ENCODE results near the gene PIEZO1. TPM values are rescaled to one million over a fixed set of nuclear protein-coding genes. Genes with fewer than 3 reads are reported as not detected.

The PIEZO1 gene
- total and polyA plus RNA-seq, 2 donors (not counting 1 experiment from before 2014, with no cell fraction given) = 94.5 to 313 TPM

DNA sequence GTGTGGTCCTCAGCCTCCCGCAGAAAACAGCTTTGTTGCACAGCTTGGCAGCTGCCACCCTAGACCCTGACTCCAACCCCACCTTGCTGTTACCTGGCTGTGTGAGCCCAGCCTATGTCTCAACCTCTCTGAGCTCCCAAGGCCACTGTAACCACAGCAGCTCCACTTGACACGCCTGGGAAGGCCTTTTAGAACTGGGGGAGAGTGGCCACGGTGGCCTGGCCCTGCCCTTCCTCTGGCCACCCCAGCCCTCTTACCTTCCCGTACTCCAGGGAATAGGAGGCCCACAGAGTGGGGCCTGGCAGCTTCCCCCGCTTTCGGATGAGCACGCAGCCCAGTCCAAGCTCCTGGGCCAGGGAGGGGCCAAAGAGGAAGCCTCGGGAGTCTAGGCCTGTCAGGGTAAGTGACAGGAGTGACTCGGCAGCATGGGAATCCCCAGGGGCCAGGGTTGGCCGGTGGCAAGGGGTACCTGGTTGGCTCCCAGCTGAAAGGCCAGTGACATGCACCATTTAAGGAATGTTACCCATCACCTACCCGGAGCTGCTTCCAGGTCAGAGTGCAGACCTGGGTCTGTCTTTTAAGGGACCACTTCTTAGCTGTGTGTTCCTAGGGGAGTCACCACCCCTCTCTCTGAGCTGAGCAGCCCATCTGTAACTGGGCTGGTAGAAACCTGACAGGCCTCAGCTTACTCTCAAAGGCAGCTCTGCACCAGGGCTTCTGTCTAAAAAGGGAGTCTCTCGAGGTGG is 25.3 kb upstream of the PIEZO1 start:
- H3K27ac ChIP-seq (ENCODE audit: insufficient read depth, low read length) = peak overlapping the region; percentile 88
- H3K9me3 ChIP-seq (ENCODE audit: control insufficient read depth, insufficient read depth, low read depth, low read length) = no peaks in the 10 kb centered on the region
- H3K79me2 ChIP-seq (ENCODE audit: control insufficient read depth, insufficient read depth, low read length) = peaks cover 23% of the 10 kb centered on the region
- H3K4me3 ChIP-seq (replicated peaks in 1 of 4; ENCODE audit: control extremely low read depth in 1 of 4, insufficient read depth in 1 of 4, low read depth in 3 of 4, low read length in 4 of 4) = peak overlapping the region; percentile 61 to 75 (median 72)
- H3K4me1 ChIP-seq (ENCODE audit: control insufficient read depth, extremely low read depth, insufficient read depth, low read length) = peaks cover 15% of the 10 kb centered on the region
- H3K27me3 ChIP-seq (ENCODE audit: control insufficient read depth, insufficient read depth, low read length) = no peaks in the 10 kb centered on the region
- H3K9ac ChIP-seq (ENCODE audit: insufficient read depth, low read length) = peak overlapping the region; percentile 91
- peaks cover 22% of the 10 kb centered on the region for H3K36me3 ChIP-seq (ENCODE audit: control insufficient read depth, insufficient read depth, low read length)
- no peak overlapping the region for H2AFZ ChIP-seq (ENCODE audit: low read length)
- TF ChIP-seq, protein P1, sequence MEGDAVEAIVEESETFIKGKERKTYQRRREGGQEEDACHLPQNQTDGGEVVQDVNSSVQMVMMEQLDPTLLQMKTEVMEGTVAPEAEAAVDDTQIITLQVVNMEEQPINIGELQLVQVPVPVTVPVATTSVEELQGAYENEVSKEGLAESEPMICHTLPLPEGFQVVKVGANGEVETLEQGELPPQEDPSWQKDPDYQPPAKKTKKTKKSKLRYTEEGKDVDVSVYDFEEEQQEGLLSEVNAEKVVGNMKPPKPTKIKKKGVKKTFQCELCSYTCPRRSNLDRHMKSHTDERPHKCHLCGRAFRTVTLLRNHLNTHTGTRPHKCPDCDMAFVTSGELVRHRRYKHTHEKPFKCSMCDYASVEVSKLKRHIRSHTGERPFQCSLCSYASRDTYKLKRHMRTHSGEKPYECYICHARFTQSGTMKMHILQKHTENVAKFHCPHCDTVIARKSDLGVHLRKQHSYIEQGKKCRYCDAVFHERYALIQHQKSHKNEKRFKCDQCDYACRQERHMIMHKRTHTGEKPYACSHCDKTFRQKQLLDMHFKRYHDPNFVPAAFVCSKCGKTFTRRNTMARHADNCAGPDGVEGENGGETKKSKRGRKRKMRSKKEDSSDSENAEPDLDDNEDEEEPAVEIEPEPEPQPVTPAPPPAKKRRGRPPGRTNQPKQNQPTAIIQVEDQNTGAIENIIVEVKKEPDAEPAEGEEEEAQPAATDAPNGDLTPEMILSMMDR (conservative IDR thresholded peaks at IDR 0.05 in 1 of 2, IDR thresholded peaks at IDR 0.05 in 1 of 2; ENCODE audit: low read depth in 1 of 2, low read length in 2 of 2) = no peak
- TF ChIP-seq EZH2 (IDR thresholded peaks at IDR 0.05; ENCODE audit: low read length, missing control alignments) = no peak
- no peak for DNase-seq (ENCODE audit: low read depth in 2 of 2)
- peak overlapping the region; percentile 77 for H3K4me2 ChIP-seq (ENCODE audit: extremely low read depth, insufficient read depth, low read length)
- no peaks in the 10 kb centered on the region for H4K20me1 ChIP-seq (ENCODE audit: control insufficient read depth, extremely low read depth, insufficient read depth, low read length)

DNA sequence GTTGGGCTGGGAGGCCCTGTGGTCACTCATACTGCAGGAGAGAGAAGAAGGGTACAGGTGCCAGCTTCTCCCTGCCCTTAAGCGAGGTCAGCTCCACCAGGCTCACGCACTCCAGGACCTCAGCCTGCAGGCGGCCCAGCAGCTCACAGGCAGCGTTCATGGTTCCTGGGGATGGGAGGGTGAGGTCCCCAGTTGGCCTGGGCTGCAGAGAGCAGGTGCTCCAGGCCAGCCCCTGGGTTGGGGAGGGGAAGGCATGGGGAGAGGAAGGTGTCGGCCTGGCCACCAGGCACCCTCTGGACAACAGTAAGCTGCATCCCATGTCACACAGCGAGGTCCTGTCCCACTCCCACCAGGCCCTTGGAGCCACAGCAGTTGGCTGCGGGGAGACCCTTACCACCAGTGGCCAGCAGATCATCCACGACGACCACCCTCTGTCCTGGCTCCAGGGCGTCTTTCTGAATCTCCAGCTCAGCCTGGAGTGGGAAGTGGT is 24.7 kb upstream of the PIEZO1 start:
- no peaks in the 10 kb centered on the region for H3K9me3 ChIP-seq (ENCODE audit: control insufficient read depth, insufficient read depth, low read depth, low read length)
- H3K9ac ChIP-seq (ENCODE audit: insufficient read depth, low read length) = no peak overlapping the region
- no peak for DNase-seq (ENCODE audit: low read depth in 2 of 2)
- H3K4me2 ChIP-seq (ENCODE audit: extremely low read depth, insufficient read depth, low read length) = peak overlapping the region; percentile 77
- peak overlapping the region in 1 of 4 experiments; percentile 73 for H3K4me3 ChIP-seq (replicated peaks in 1 of 4; ENCODE audit: control extremely low read depth in 1 of 4, insufficient read depth in 1 of 4, low read depth in 3 of 4, low read length in 4 of 4)
- peaks cover 29% of the 10 kb centered on the region for H3K79me2 ChIP-seq (ENCODE audit: control insufficient read depth, insufficient read depth, low read length)
- no peaks in the 10 kb centered on the region for H4K20me1 ChIP-seq (ENCODE audit: control insufficient read depth, extremely low read depth, insufficient read depth, low read length)
- H3K27me3 ChIP-seq (ENCODE audit: control insufficient read depth, insufficient read depth, low read length) = no peaks in the 10 kb centered on the region
- no peak overlapping the region for H2AFZ ChIP-seq (ENCODE audit: low read length)
- TF ChIP-seq EZH2 (IDR thresholded peaks at IDR 0.05; ENCODE audit: low read length, missing control alignments) = no peak
- TF ChIP-seq, protein P1 (conservative IDR thresholded peaks at IDR 0.05 in 1 of 2, IDR thresholded peaks at IDR 0.05 in 1 of 2; ENCODE audit: low read depth in 1 of 2, low read length in 2 of 2) = no peak
- peak overlapping the region; percentile 14 for H3K27ac ChIP-seq (ENCODE audit: insufficient read depth, low read length)
- peaks cover 25% of the 10 kb centered on the region for H3K36me3 ChIP-seq (ENCODE audit: control insufficient read depth, insufficient read depth, low read length)
- peaks cover 17% of the 10 kb centered on the region for H3K4me1 ChIP-seq (ENCODE audit: control insufficient read depth, extremely low read depth, insufficient read depth, low read length)

DNA sequence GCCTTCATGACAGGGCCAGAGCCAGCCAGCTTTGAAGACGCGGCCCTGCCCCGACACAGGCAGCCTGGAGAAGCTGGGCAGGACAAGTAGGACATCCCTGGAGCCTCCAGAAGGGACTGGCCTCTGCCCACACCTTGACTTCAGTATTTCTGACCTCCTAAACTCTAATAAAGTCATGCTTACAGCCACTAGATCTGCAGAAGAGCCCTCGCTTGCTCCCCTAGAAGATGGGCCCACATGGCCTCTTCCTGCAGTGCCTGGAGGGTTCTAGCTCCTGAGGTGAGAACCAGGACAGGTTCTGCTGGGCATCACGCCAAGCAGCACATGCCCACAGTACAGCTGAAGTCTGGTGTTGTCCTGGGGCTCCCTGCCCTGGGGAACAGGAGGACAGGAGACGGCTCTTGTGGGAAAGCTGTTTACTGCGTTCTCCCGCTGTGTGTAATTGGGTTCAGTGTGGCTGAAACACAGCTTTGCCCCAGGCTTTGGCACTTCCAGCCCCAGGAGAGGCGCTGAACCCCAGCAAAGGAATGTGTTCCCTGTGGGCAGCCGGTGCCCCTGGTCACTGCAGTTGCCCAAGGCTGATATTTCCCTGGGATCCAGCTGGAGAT is 24.2 kb upstream of the PIEZO1 start:
- Histone ChIP-seq H3K27ac (ENCODE audit: insufficient read depth, low read length) (no peak overlapping the region), H2AFZ (ENCODE audit: low read length) (no peak overlapping the region), H3K36me3 (ENCODE audit: control insufficient read depth, insufficient read depth, low read length) (peaks cover 25% of the 10 kb centered on the region), H3K9me3 (ENCODE audit: control insufficient read depth, insufficient read depth, low read depth, low read length) (no peaks in the 10 kb centered on the region), H3K27me3 (ENCODE audit: control insufficient read depth, insufficient read depth, low read length) (no peaks in the 10 kb centered on the region), H4K20me1 (ENCODE audit: control insufficient read depth, extremely low read depth, insufficient read depth, low read length) (no peaks in the 10 kb centered on the region), H3K79me2 (ENCODE audit: control insufficient read depth, insufficient read depth, low read length) (peaks cover 34% of the 10 kb centered on the region), H3K4me2 (ENCODE audit: extremely low read depth, insufficient read depth, low read length) (no peak overlapping the region), H3K4me3 (replicated peaks in 1 of 4; ENCODE audit: control extremely low read depth in 1 of 4, insufficient read depth in 1 of 4, low read depth in 3 of 4, low read length in 4 of 4) (no peak overlapping the region), H3K9ac (ENCODE audit: insufficient read depth, low read length) (no peak overlapping the region), H3K4me1 (ENCODE audit: control insufficient read depth, extremely low read depth, insufficient read depth, low read length) (peaks cover 21% of the 10 kb centered on the region)
- no peak for TF ChIP-seq EZH2 (IDR thresholded peaks at IDR 0.05; ENCODE audit: low read length, missing control alignments)
- TF ChIP-seq, protein P1 (conservative IDR thresholded peaks at IDR 0.05 in 1 of 2, IDR thresholded peaks at IDR 0.05 in 1 of 2; ENCODE audit: low read depth in 1 of 2, low read length in 2 of 2) = no peak
- no peak for DNase-seq (ENCODE audit: low read depth in 2 of 2)

All from fibroblast of lung (primary cell).